Naive thymus-derived CD8-positive, alpha-beta T cell (primary cell): ENCODE data around the gene PGLYRP4. TPM values are rescaled to one million over a fixed set of nuclear protein-coding genes. Genes with fewer than 3 reads are reported as not detected.

ENCODE experiments used
- ATAC-seq, 2 donors: fragments of 150-1000 bp; cut with Tn5 transposase in 1 of 2; sonication (Bioruptor Pico), chemical (Tn5 transposase) in 1 of 2; 1 replicate in 1 of 2; 2 replicates in 1 of 2; pipeline ENCODE4 v1.10.0; 2021; ENCODE audit warnings: mild to moderate bottlenecking in 2 of 2, moderate library complexity in 2 of 2
- POLR2A ChIA-PET: fragments of 350-600 bp; sonication (Branson Sonifier 250); formaldehyde crosslinking; loops from one replicate; lab custom pipeline; 2021; ENCODE audit warnings: antibody characterized with exemption; lab: Charles Lee
- DNase-seq, 10 donors: peaks; one replicate each; pipeline versions ENCODE4 v3.0.0 to v3.0.0-alpha.2; 2020 to 2022
- H3K27ac Mint-ChIP-seq, 10 donors: one replicate each; pipeline ENCODE4 v1.8.0; 2020 to 2022; ENCODE audit warnings: mild to moderate bottlenecking in 10 of 10, mixed read lengths in 10 of 10, moderate library complexity in 4 of 10, inconsistent platforms in 1 of 10
- H3K27me3 Mint-ChIP-seq, 5 donors: one replicate each; pipeline ENCODE4 v1.8.0; 2021 to 2022; ENCODE audit warnings: mixed read lengths in 5 of 5
- H3K36me3 Mint-ChIP-seq, 3 donors: one replicate each; pipeline ENCODE4 v1.8.0; 2020 to 2022; ENCODE audit warnings: mixed read lengths in 3 of 3, mild to moderate bottlenecking in 2 of 3, inconsistent platforms in 1 of 3
- H3K4me1 Mint-ChIP-seq, 4 donors: one replicate each; pipeline ENCODE4 v1.8.0; 2021 to 2022; ENCODE audit warnings: mixed read lengths in 4 of 4
- H3K4me3 Mint-ChIP-seq, 10 donors: one replicate each; pipeline ENCODE4 v1.8.0; 2020 to 2022; ENCODE audit warnings: mild to moderate bottlenecking in 10 of 10, mixed read lengths in 10 of 10, moderate library complexity in 6 of 10, inconsistent platforms in 1 of 10
- H3K9me3 Mint-ChIP-seq, 9 donors: one replicate each; pipeline ENCODE4 v1.8.0; 2020 to 2022; ENCODE audit warnings: mixed read lengths in 9 of 9, mild to moderate bottlenecking in 3 of 9, inconsistent platforms in 1 of 9, moderate library complexity in 1 of 9
- polyA plus RNA-seq, 3 donors: library from polyadenylated mRNA; unstranded; fragments of 300-500 nt; fragmentation: Illumina TruSeq; gene quantifications; one replicate each; pipeline ENCODE4 v1.2.3, GENCODE V29; 2021
- total RNA-seq, 8 experiments: library from RNA in 2 of 8; stranded (reverse) in 2 of 8; gene quantifications; one replicate each; pipeline ENCODE4 v1.2.3 and lab custom pipeline; 2021 to 2026

PGLYRP4 gene
- total and polyA plus RNA-seq, 5 experiments from 2014 or later, result not detected

GRCh38 chr1:153310526-153310925 is 38.1 kb downstream of the PGLYRP4 start:
- H3K36me3 Mint-ChIP-seq, result no peaks in the 10 kb centered on the region

GRCh38 chr1:153309441-153309840 is 39.2 kb downstream of the PGLYRP4 start:
- H3K27me3 Mint-ChIP-seq, result peaks cover 12 to 29% (median 17%) of the 10 kb centered on the region in 5 donors

More at GRCh38 chr1:153310526-153310925, 38.1 kb downstream of the PGLYRP4 start:
- Mint-ChIP-seq H3K27me3 (peaks cover 12 to 29% (median 15%) of the 10 kb centered on the region in 5 donors), H3K4me1 (peaks cover 0 to 2% (median 0%) of the 10 kb centered on the region in 4 donors), H3K27ac (no peak overlapping the region), H3K9me3 (peaks cover 0 to 4% (median 0%) of the 10 kb centered on the region in 9 donors), H3K4me3 (no peak overlapping the region)
- ATAC-seq, result no peak
- DNase-seq, result no peak
- POLR2A ChIA-PET, result no interaction called here

GRCh38 chr1:153308540-153308939 is 40.1 kb downstream of the PGLYRP4 start:
- ATAC-seq (no peak), DNase-seq (no peak)
- peaks cover 12 to 29% (median 17%) of the 10 kb centered on the region in 5 donors for H3K27me3 Mint-ChIP-seq
- POLR2A ChIA-PET, result no interaction called here
- H3K36me3 Mint-ChIP-seq, result no peaks in the 10 kb centered on the region
- no peak overlapping the region for H3K4me3 Mint-ChIP-seq
- no peaks in the 10 kb centered on the region for H3K9me3 Mint-ChIP-seq
- peaks cover 0 to 2% (median 0%) of the 10 kb centered on the region in 4 donors for H3K4me1 Mint-ChIP-seq
- H3K27ac Mint-ChIP-seq, result peak overlapping the region in 1 of 10 donors; percentile 2

More at GRCh38 chr1:153309441-153309840, 39.2 kb downstream of the PGLYRP4 start:
- DNase-seq (no peak), ATAC-seq (no peak)
- POLR2A ChIA-PET, result no interaction called here
- Mint-ChIP-seq H3K27ac (no peak overlapping the region), H3K4me3 (no peak overlapping the region), H3K4me1 (peaks cover 0 to 2% (median 0%) of the 10 kb centered on the region in 4 donors), H3K9me3 (peaks cover 0 to 1% (median 0%) of the 10 kb centered on the region in 9 donors), H3K36me3 (no peaks in the 10 kb centered on the region)

GRCh38 chr1:153307221-153307600 is 41.4 kb downstream of the PGLYRP4 start:
- Mint-ChIP-seq H3K27ac (no peak overlapping the region), H3K4me3 (no peak overlapping the region), H3K9me3 (no peaks in the 10 kb centered on the region), H3K36me3 (no peaks in the 10 kb centered on the region), H3K27me3 (peaks cover 10 to 17% (median 14%) of the 10 kb centered on the region in 5 donors), H3K4me1 (peaks cover 0 to 2% (median 0%) of the 10 kb centered on the region in 4 donors)
- ATAC-seq (no peak), DNase-seq (no peak)
- POLR2A ChIA-PET, result no interaction called here

- no peak overlapping the region for H3K27ac Mint-ChIP-seq
- ATAC-seq (no peak), DNase-seq (no peak)
- POLR2A ChIA-PET, result no interaction called here
- H3K36me3 Mint-ChIP-seq, result no peaks in the 10 kb centered on the region
- no peak overlapping the region for H3K4me3 Mint-ChIP-seq
- H3K9me3 Mint-ChIP-seq, result no peaks in the 10 kb centered on the region
- H3K4me1 Mint-ChIP-seq, result peaks cover 0 to 2% (median 0%) of the 10 kb centered on the region in 4 donors
- H3K27me3 Mint-ChIP-seq, result peaks cover 8 to 17% (median 14%) of the 10 kb centered on the region in 5 donors
Measured at GRCh38 chr1:153306303-153307220, 42.1 kb downstream of the PGLYRP4 start.

GRCh38 chr1:153305682-153306081 is 43.0 kb downstream of the PGLYRP4 start:
- DNase-seq (no peak), ATAC-seq (no peak)
- H3K36me3 Mint-ChIP-seq, result no peaks in the 10 kb centered on the region
- peaks cover 0 to 2% (median 0%) of the 10 kb centered on the region in 4 donors for H3K4me1 Mint-ChIP-seq
- no peak overlapping the region for H3K27ac Mint-ChIP-seq
- H3K27me3 Mint-ChIP-seq, result peaks cover 8 to 17% (median 14%) of the 10 kb centered on the region in 5 donors
- no peak overlapping the region for H3K4me3 Mint-ChIP-seq
- H3K9me3 Mint-ChIP-seq, result no peaks in the 10 kb centered on the region
- POLR2A ChIA-PET, result no interaction called here

- DNase-seq, result no peak
- Mint-ChIP-seq H3K9me3 (no peaks in the 10 kb centered on the region), H3K36me3 (no peaks in the 10 kb centered on the region), H3K4me1 (peaks cover 0 to 5% (median 0%) of the 10 kb centered on the region in 4 donors), H3K4me3 (no peak overlapping the region), H3K27ac (no peak overlapping the region), H3K27me3 (peaks cover 2 to 5% (median 4%) of the 10 kb centered on the region in 5 donors)
- POLR2A ChIA-PET, result no interaction called here
- no peak for ATAC-seq
Measured at GRCh38 chr1:153302308-153302707, 46.3 kb downstream of the PGLYRP4 start.

GRCh38 chr1:153293851-153294250 is 54.8 kb downstream of the PGLYRP4 start:
- ATAC-seq (peak in 1 of 2 donors; percentile 46), DNase-seq (peak in 1 of 10 donors; percentile 14)
- Mint-ChIP-seq H3K27ac (peak overlapping the region in 3 of 10 donors; percentile 3 to 40 (median 22)), H3K9me3 (no peaks in the 10 kb centered on the region), H3K4me3 (peak overlapping the region in 8 of 10 donors; percentile 8 to 39 (median 34)), H3K4me1 (peaks cover 13 to 26% (median 25%) of the 10 kb centered on the region in 4 donors), H3K36me3 (no peaks in the 10 kb centered on the region), H3K27me3 (peaks cover 2 to 29% (median 14%) of the 10 kb centered on the region in 5 donors)
- POLR2A ChIA-PET, result no interaction called here

- peak overlapping the region in 2 of 10 donors; percentile 30 to 35 for H3K4me3 Mint-ChIP-seq
Measured at GRCh38 chr1:153293480-153293775, 55.2 kb downstream of the PGLYRP4 start.

GRCh38 chr1:153292740-153293479 is 55.7 kb downstream of the PGLYRP4 start:
- H3K27me3 Mint-ChIP-seq, result peaks cover 2 to 33% (median 14%) of the 10 kb centered on the region in 5 donors
- peaks cover 13 to 26% (median 25%) of the 10 kb centered on the region in 4 donors for H3K4me1 Mint-ChIP-seq
- ATAC-seq, result no peak
- no peaks in the 10 kb centered on the region for H3K9me3 Mint-ChIP-seq
- H3K27ac Mint-ChIP-seq, result peak overlapping the region in 1 of 10 donors; percentile 42
- peak overlapping the region in 2 of 10 donors; percentile 19 to 25 for H3K4me3 Mint-ChIP-seq
- H3K36me3 Mint-ChIP-seq, result no peaks in the 10 kb centered on the region
- no peak for DNase-seq
- POLR2A ChIA-PET, result no interaction called here

More at GRCh38 chr1:153293480-153293775, 55.2 kb downstream of the PGLYRP4 start:
- Mint-ChIP-seq H3K27me3 (peaks cover 2 to 29% (median 14%) of the 10 kb centered on the region in 5 donors), H3K4me1 (peaks cover 13 to 26% (median 25%) of the 10 kb centered on the region in 4 donors), H3K27ac (no peak overlapping the region), H3K36me3 (no peaks in the 10 kb centered on the region), H3K9me3 (no peaks in the 10 kb centered on the region)
- ATAC-seq (no peak), DNase-seq (no peak)
- POLR2A ChIA-PET, result no interaction called here

- peaks cover 2 to 33% (median 14%) of the 10 kb centered on the region in 5 donors for H3K27me3 Mint-ChIP-seq
- POLR2A ChIA-PET, result no interaction called here
- ATAC-seq, result no peak
- no peak for DNase-seq
- no peak overlapping the region for H3K27ac Mint-ChIP-seq
- peaks cover 13 to 26% (median 25%) of the 10 kb centered on the region in 4 donors for H3K4me1 Mint-ChIP-seq
- H3K4me3 Mint-ChIP-seq, result peak overlapping the region in 1 of 10 donors; percentile 42
- no peaks in the 10 kb centered on the region for H3K36me3 Mint-ChIP-seq
- no peaks in the 10 kb centered on the region for H3K9me3 Mint-ChIP-seq
Measured at GRCh38 chr1:153292185-153292584, 56.5 kb downstream of the PGLYRP4 start.

- Mint-ChIP-seq H3K27me3 (peaks cover 2 to 30% (median 14%) of the 10 kb centered on the region in 5 donors), H3K9me3 (no peaks in the 10 kb centered on the region), H3K4me1 (peaks cover 13 to 26% (median 25%) of the 10 kb centered on the region in 4 donors), H3K4me3 (no peak overlapping the region), H3K36me3 (no peaks in the 10 kb centered on the region), H3K27ac (no peak overlapping the region)
- DNase-seq, result no peak
- no peak for ATAC-seq
- POLR2A ChIA-PET, result no interaction called here
Measured at GRCh38 chr1:153291514-153291913, 57.1 kb downstream of the PGLYRP4 start.
